GM23338 (cell line): ENCODE measurements around the gene SPATA31E1.

ENCODE experiments used
- CREB1 ChIP-seq: fragments of 250-450 bp; sonication (Bioruptor Pico); IDR thresholded peaks from 2 replicates; pipeline ENCODE4 v1.5.0; 2020; ENCODE audit warnings: low read depth, mild to moderate bottlenecking, moderate library complexity
- EZH2 ChIP-seq: fragments of 200-600 bp; sonication (generic); IDR thresholded peaks from one replicate; pipeline ENCODE4 v1.8.0; 2017; ENCODE audit warnings: antibody characterized with exemption, mild to moderate bottlenecking, low read depth; ENCODE audit not compliant: unreplicated experiment
- EZH2phosphoT487 ChIP-seq: fragments of 200-600 bp; sonication (generic); IDR thresholded peaks from one replicate; pipeline ENCODE4 v1.8.1; 2018; ENCODE audit warnings: antibody characterized with exemption; ENCODE audit not compliant: unreplicated experiment
- JUNB ChIP-seq: IDR thresholded peaks from one replicate; pipeline ENCODE4 v1.6.1; 2016; ENCODE audit warnings: antibody characterized with exemption; ENCODE audit not compliant: unreplicated experiment
- NANOG ChIP-seq: IDR thresholded peaks from 2 replicates; pipeline ENCODE4 v1.6.1; 2016; ENCODE audit warnings: antibody characterized with exemption, borderline replicate concordance
- POLR2AphosphoS5 ChIP-seq: IDR thresholded peaks from 2 replicates; pipeline ENCODE4 v1.6.1; 2016; ENCODE audit warnings: antibody characterized with exemption, low read depth
- ZNF114 ChIP-seq: fragments of 250-450 bp; sonication (Bioruptor Pico); IDR thresholded peaks from 2 replicates; pipeline ENCODE4 v1.5.0; 2020; ENCODE audit warnings: mild to moderate bottlenecking, moderate library complexity
- ZNF331 ChIP-seq: fragments of 250-450 bp; sonication (Bioruptor Pico); IDR thresholded peaks from 2 replicates; pipeline ENCODE4 v1.5.0; 2020; ENCODE audit warnings: low read depth, mild to moderate bottlenecking, moderate library complexity
- TF ChIP-seq, protein P1 (sequence below), 2 experiments: fragments of 200-600 bp in 1 of 2; sonication (generic) in 1 of 2; conservative IDR thresholded peaks; 2 replicates each; pipeline versions ENCODE4 v1.5.1 to v1.6.1; 2016 to 2017; ENCODE audit warnings: antibody characterized with exemption in 2 of 2, low read depth in 2 of 2, mild to moderate bottlenecking in 2 of 2, moderate library complexity in 1 of 2
- TF ChIP-seq, protein P2 (sequence below): IDR thresholded peaks from one replicate; pipeline ENCODE4 v1.6.1; 2018; ENCODE audit warnings: antibody characterized with exemption; ENCODE audit not compliant: unreplicated experiment
- TF ChIP-seq, protein P3 (sequence below): IDR thresholded peaks from 2 replicates; pipeline ENCODE4 v1.6.1; 2016; ENCODE audit warnings: antibody characterized with exemption

DNA sequence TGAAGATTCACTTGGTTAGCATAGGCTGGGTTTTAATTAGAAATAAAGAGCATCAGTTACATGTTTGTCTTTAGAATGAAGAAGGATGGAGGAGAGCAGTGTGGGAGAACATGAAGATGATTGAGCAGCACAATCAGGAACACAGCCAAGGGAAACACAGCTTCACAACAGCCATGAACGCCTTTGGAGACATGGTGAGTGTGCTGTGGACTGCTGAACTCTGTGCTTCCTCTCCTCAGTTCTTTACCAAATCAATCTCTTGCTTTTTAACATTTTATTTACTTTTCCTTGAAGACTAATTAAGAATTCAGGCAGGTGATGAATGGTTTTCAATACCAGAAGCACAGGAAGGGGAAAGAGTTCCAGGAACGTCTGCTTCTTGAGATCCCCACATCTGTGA, 38.2 kb upstream of the SPATA31E1 start:
- TF ChIP-seq POLR2AphosphoS5 = no peak
- TF ChIP-seq, protein P1, sequence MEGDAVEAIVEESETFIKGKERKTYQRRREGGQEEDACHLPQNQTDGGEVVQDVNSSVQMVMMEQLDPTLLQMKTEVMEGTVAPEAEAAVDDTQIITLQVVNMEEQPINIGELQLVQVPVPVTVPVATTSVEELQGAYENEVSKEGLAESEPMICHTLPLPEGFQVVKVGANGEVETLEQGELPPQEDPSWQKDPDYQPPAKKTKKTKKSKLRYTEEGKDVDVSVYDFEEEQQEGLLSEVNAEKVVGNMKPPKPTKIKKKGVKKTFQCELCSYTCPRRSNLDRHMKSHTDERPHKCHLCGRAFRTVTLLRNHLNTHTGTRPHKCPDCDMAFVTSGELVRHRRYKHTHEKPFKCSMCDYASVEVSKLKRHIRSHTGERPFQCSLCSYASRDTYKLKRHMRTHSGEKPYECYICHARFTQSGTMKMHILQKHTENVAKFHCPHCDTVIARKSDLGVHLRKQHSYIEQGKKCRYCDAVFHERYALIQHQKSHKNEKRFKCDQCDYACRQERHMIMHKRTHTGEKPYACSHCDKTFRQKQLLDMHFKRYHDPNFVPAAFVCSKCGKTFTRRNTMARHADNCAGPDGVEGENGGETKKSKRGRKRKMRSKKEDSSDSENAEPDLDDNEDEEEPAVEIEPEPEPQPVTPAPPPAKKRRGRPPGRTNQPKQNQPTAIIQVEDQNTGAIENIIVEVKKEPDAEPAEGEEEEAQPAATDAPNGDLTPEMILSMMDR (conservative IDR thresholded peaks at IDR 0.05; ENCODE audit: low read depth in 2 of 2) = no peak
- TF ChIP-seq EZH2phosphoT487 = no peak
- TF ChIP-seq, protein P2, sequence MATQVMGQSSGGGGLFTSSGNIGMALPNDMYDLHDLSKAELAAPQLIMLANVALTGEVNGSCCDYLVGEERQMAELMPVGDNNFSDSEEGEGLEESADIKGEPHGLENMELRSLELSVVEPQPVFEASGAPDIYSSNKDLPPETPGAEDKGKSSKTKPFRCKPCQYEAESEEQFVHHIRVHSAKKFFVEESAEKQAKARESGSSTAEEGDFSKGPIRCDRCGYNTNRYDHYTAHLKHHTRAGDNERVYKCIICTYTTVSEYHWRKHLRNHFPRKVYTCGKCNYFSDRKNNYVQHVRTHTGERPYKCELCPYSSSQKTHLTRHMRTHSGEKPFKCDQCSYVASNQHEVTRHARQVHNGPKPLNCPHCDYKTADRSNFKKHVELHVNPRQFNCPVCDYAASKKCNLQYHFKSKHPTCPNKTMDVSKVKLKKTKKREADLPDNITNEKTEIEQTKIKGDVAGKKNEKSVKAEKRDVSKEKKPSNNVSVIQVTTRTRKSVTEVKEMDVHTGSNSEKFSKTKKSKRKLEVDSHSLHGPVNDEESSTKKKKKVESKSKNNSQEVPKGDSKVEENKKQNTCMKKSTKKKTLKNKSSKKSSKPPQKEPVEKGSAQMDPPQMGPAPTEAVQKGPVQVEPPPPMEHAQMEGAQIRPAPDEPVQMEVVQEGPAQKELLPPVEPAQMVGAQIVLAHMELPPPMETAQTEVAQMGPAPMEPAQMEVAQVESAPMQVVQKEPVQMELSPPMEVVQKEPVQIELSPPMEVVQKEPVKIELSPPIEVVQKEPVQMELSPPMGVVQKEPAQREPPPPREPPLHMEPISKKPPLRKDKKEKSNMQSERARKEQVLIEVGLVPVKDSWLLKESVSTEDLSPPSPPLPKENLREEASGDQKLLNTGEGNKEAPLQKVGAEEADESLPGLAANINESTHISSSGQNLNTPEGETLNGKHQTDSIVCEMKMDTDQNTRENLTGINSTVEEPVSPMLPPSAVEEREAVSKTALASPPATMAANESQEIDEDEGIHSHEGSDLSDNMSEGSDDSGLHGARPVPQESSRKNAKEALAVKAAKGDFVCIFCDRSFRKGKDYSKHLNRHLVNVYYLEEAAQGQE = no peak
- TF ChIP-seq EZH2 = no peak
- TF ChIP-seq CREB1 (CRISPR knock-in tag) = no peak
- no peak for TF ChIP-seq JUNB
- no peak for TF ChIP-seq NANOG
- TF ChIP-seq ZNF114 = no peak
- TF ChIP-seq, protein P3, sequence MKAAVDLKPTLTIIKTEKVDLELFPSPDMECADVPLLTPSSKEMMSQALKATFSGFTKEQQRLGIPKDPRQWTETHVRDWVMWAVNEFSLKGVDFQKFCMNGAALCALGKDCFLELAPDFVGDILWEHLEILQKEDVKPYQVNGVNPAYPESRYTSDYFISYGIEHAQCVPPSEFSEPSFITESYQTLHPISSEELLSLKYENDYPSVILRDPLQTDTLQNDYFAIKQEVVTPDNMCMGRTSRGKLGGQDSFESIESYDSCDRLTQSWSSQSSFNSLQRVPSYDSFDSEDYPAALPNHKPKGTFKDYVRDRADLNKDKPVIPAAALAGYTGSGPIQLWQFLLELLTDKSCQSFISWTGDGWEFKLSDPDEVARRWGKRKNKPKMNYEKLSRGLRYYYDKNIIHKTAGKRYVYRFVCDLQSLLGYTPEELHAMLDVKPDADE = no peak
- no peak for TF ChIP-seq ZNF331 (CRISPR knock-in tag)
